ENCODE measurements around the gene RCSD1.

The RCSD1 gene

GRCh38 chr1:167685844-167686243, 55.8 kb downstream of the RCSD1 start (continued):
- TF ChIP-seq TSHZ2 (CRISPR knock-in tag; IDR thresholded peaks at IDR 0.05): no peak

GRCh38 chr1:167687919-167688519, 58.0 kb downstream of the RCSD1 start:
- ATAC-seq: peak; percentile 60
- TF ChIP-seq ZFP30 (CRISPR knock-in tag; IDR thresholded peaks at IDR 0.05) (no peak), ISL1 (CRISPR knock-in tag; IDR thresholded peaks at IDR 0.05) (no peak), SNAI2 (CRISPR knock-in tag; IDR thresholded peaks at IDR 0.05) (no peak), ZNF565 (CRISPR knock-in tag; conservative IDR thresholded peaks at IDR 0.05; ENCODE audit: low read depth) (no peak), ZNF70 (CRISPR knock-in tag; IDR thresholded peaks at IDR 0.05) (no peak), PATZ1 (CRISPR knock-in tag; IDR thresholded peaks at IDR 0.05; ENCODE audit: borderline replicate concordance) (no peak), PPARA (CRISPR knock-in tag; IDR thresholded peaks at IDR 0.05; ENCODE audit: borderline replicate concordance) (no peak), ZFP3 (CRISPR knock-in tag; IDR thresholded peaks at IDR 0.05) (no peak), CSRNP3 (CRISPR knock-in tag; IDR thresholded peaks at IDR 0.05) (no peak), CREB5 (CRISPR knock-in tag; IDR thresholded peaks at IDR 0.05; ENCODE audit: low read depth) (no peak), ZC3H10 (CRISPR knock-in tag; IDR thresholded peaks at IDR 0.05) (no peak), TCF4 (CRISPR knock-in tag; IDR thresholded peaks at IDR 0.05; ENCODE audit: borderline replicate concordance) (no peak), ESRRG (CRISPR knock-in tag; IDR thresholded peaks at IDR 0.05) (no peak), POU6F1 (CRISPR knock-in tag; IDR thresholded peaks at IDR 0.05; ENCODE audit: borderline replicate concordance, low read depth) (no peak), TOX (CRISPR knock-in tag; IDR thresholded peaks at IDR 0.05; ENCODE audit: borderline replicate concordance) (no peak), GLIS3 (CRISPR knock-in tag; IDR thresholded peaks at IDR 0.05) (no peak), ARNTL (CRISPR knock-in tag; IDR thresholded peaks at IDR 0.05; ENCODE audit: borderline replicate concordance, low read depth) (no peak), BACH2 (CRISPR knock-in tag; IDR thresholded peaks at IDR 0.05; ENCODE audit: borderline replicate concordance) (no peak)

- no peak for ATAC-seq
- no peak for TF ChIP-seq ARNTL (CRISPR knock-in tag; IDR thresholded peaks at IDR 0.05; ENCODE audit: borderline replicate concordance, low read depth)
- no peak for TF ChIP-seq TOX (CRISPR knock-in tag; IDR thresholded peaks at IDR 0.05; ENCODE audit: borderline replicate concordance)
- no peak for TF ChIP-seq RARB (CRISPR knock-in tag; IDR thresholded peaks at IDR 0.05)
- TF ChIP-seq GLIS3 (CRISPR knock-in tag; IDR thresholded peaks at IDR 0.05): no peak
- TF ChIP-seq OSR1 (CRISPR knock-in tag; IDR thresholded peaks at IDR 0.05): no peak
- TF ChIP-seq POU6F1 (CRISPR knock-in tag; IDR thresholded peaks at IDR 0.05; ENCODE audit: borderline replicate concordance, low read depth): no peak
- no peak for TF ChIP-seq ZC3H10 (CRISPR knock-in tag; IDR thresholded peaks at IDR 0.05)
- TF ChIP-seq BACH2 (CRISPR knock-in tag; IDR thresholded peaks at IDR 0.05; ENCODE audit: borderline replicate concordance): no peak
- no peak for TF ChIP-seq PPARA (CRISPR knock-in tag; IDR thresholded peaks at IDR 0.05; ENCODE audit: borderline replicate concordance)
- no peak for TF ChIP-seq CSRNP3 (CRISPR knock-in tag; IDR thresholded peaks at IDR 0.05)
- no peak for TF ChIP-seq CSDC2 (CRISPR knock-in tag; IDR thresholded peaks at IDR 0.05)
- TF ChIP-seq TCF4 (CRISPR knock-in tag; IDR thresholded peaks at IDR 0.05; ENCODE audit: borderline replicate concordance): no peak
- no peak for TF ChIP-seq ZFP30 (CRISPR knock-in tag; IDR thresholded peaks at IDR 0.05)
- TF ChIP-seq ZNF70 (CRISPR knock-in tag; IDR thresholded peaks at IDR 0.05): no peak
- no peak for TF ChIP-seq CREB5 (CRISPR knock-in tag; IDR thresholded peaks at IDR 0.05; ENCODE audit: low read depth)
- TF ChIP-seq ZNF565 (CRISPR knock-in tag; conservative IDR thresholded peaks at IDR 0.05; ENCODE audit: low read depth): no peak
- TF ChIP-seq ISL1 (CRISPR knock-in tag; IDR thresholded peaks at IDR 0.05): no peak
- no peak for TF ChIP-seq ZFP3 (CRISPR knock-in tag; IDR thresholded peaks at IDR 0.05)
- TF ChIP-seq ESRRG (CRISPR knock-in tag; IDR thresholded peaks at IDR 0.05): no peak
These were observed 59.5 kb downstream of the RCSD1 start for GRCh38 chr1:167689567-167689920.

All from SK-N-SH treated with all-trans-retinoic acid at 6 μM for 48 hours (cell line).